Activated naive CD4-positive, alpha-beta T cell treated with Interleukin-2 at 50 U/mL for 16 hours (primary cell): ENCODE results near the gene PARP2.

Source experiments
- DNase-seq: peaks from one replicate; pipeline ENCODE4 v3.0.0-alpha.2; 2020

Gene PARP2

GRCh38 chr14:20403521-20403920 lies 60.1 kb downstream of the PARP2 start:
- no peak for DNase-seq
